MM.1S (cell line): Measurements from ENCODE around the gene PLEKHH2.

ENCODE experiments used
- CTCF ChIP-seq: fragments of 300-600 bp; sonication (generic); IDR thresholded peaks from 2 replicates; pipeline ENCODE4 v1.5.1; 2016; ENCODE audit warnings: antibody characterized with exemption, low read length, mixed read lengths
- EZH2 ChIP-seq: fragments of 300-600 bp; sonication (generic); optimal IDR thresholded peaks from 2 replicates; pipeline ENCODE3; 2017; ENCODE audit warnings: low read depth, mild to moderate bottlenecking, antibody characterized with exemption, low read length, mixed read lengths
- EZH2phosphoT487 ChIP-seq: fragments of 300-600 bp; sonication (generic); IDR thresholded peaks from 2 replicates; pipeline ENCODE4 v1.6.1; 2018; ENCODE audit warnings: antibody characterized with exemption, low read length

GRCh38 chr2:43642363-43642762 lies 5.3 kb downstream of the PLEKHH2 start:
- TF ChIP-seq CTCF (no peak), EZH2 (no peak), EZH2phosphoT487 (no peak)
